Hematopoietic multipotent progenitor cell (in vitro differentiated cells): ENCODE results near the gene TLR7. TPM values are rescaled to one million over a fixed set of nuclear protein-coding genes. Genes with fewer than 3 reads are reported as not detected.

ENCODE experiments used
- DNase-seq, 3 donors: peaks; one replicate each; pipeline ENCODE4 v3.0.0-alpha.2; 2011 to 2015; ENCODE audit warnings: low read depth in 2 of 3, low spot score in 2 of 3
- total RNA-seq: library from RNA; depleted of rRNA; stranded (reverse); fragments of >200 nt; gene quantifications from one replicate; pipeline ENCODE4 v1.2.3, GENCODE V29; 2012

TLR7 gene
- total RNA-seq: under 0.01 TPM

DNA sequence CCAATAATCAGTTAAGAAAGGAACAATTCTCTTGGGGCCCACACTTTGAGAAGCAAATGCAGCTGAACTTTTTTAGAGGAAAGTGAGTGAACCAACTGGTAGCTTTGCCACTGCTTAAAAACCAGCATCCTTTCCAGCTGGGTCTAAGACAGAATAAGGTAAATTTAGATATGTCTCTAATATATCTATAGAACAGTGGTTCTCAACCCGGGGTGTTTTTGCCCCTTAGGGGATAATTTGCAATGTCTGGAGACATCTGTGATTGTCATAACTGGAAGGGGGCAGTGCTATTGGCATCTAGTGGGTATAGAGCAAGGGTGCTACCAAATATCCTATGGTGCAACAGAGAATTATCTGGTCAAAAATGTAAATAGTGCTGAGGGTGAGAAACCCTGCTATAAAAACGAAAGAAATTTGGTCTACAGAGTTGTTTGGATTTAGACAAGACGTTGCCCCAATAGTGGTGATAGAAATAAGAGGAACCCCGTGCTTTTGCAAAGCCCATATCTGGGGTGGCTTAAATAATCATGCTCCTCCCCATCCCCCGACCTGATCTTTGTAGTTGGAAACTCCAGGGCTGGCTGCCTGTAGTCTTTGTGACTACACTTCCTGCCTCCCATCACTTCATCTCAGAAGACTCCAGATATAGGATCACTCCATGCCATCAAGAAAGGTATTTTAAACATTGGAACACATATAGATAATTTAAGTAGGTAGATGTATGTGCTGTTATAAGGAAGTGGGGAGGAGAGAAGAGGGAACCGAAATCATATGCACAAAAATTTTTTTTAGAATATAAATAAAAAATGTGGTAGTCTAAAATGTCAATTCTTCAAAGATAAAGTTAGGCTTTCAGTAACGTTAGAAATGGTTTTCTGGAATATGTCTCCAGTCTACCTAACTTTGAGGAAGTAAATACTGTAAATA is at the start of gene TLR7:
TLR7 (plus strand) TSS at position 622 of the 927 bp plus-strand sequence. CDS start 507 bp downstream, outside the sequence.
- no peak for DNase-seq

DNA sequence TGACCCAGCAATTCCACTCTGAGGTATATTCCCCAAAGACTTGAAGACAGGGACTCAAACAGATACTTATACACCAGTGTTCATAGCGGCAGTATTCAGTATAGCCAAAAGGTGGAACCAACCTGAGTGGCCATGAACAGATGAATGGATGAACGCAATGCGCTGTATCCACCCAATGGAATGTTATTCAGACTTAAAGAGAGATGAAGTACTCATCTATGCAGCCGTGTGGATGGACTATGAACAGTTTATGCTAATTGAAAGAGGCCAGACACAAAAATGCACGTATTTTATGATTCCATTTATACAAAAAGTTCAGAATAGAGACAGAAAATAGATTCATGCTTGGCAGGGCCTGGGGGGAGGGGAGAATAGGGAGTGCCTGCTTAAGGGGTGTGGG is 49.3 kb upstream of the TLR7 start:
- DNase-seq: no peak

DNA sequence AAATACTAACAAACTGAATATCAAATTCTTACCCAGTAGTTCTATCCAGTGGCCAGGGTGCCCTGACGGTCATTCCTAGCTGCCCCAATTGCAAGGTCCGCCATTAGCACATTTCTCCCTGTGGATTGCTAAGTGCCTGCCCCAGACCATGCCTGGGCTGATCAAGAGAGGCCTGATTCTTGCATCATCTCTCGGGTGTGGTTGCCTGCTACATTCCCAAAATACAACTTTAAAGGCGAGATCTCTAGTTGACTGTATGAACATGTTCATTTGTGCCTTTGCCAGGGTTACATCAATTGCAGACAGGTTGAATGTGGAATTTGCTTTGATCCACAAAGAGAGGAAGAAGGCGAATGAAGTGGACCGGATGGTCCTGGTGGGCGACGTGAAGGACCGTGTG is 47.6 kb upstream of the TLR7 start:
- no peak for DNase-seq

DNA sequence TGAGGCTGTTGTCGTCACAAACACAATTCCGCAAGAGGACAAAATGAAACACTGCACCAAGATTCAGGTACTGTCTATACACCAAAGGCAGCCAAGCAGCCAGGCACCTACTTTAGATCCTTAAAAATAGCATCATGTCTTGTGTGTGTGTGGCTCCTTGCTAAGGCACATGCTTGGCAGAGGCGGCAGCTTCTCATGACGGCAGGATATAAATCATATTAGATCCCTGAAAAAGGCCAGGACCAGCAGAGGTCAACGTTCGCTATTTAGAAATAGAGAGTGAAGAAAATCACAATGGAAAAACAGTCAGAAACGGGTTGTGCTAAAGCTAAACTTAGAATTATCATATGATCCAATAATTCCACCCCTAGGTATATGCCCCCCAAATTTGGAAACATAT is 46.1 kb upstream of the TLR7 start:
- no peak for DNase-seq

DNA sequence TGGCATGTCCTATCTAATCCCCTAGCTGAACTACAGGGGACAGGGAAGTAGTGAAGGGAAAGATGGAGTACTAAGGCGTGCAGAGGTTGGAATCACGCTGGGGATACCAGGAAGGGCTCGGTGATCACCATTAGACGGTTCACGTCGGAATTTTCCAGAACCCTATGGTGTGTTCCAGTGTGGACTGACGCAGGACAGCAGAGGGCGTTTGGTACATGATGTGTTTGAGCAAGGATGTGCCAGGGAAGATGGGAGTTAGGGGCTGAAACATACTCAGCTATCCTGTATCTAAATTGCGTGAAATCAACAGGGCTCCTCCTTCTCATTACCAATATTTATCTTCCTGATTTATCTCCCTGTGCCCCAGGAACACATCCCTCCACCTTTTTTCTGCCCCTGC is 41.9 kb upstream of the TLR7 start:
- DNase-seq: peak in 1 of 3 donors; percentile 2

DNA sequence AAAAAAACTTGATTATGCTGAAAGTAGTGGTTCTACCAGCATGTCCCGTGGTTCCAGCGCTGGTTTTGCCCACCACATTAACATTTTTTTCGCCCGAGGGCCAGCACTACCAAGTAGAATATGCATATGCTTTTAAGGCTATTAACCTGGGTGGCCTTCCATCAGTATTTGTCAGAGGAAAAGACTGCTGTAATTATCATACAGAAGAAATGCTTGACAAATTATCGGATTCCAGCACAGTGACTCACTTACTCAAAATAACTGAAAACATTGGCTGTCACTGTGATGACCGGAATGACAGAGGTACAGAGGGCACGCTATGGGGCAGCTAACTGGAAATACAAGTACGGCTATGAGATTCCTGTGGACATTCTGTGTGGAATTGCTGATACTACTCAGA is 41.1 kb upstream of the TLR7 start:
- no peak for DNase-seq

DNA sequence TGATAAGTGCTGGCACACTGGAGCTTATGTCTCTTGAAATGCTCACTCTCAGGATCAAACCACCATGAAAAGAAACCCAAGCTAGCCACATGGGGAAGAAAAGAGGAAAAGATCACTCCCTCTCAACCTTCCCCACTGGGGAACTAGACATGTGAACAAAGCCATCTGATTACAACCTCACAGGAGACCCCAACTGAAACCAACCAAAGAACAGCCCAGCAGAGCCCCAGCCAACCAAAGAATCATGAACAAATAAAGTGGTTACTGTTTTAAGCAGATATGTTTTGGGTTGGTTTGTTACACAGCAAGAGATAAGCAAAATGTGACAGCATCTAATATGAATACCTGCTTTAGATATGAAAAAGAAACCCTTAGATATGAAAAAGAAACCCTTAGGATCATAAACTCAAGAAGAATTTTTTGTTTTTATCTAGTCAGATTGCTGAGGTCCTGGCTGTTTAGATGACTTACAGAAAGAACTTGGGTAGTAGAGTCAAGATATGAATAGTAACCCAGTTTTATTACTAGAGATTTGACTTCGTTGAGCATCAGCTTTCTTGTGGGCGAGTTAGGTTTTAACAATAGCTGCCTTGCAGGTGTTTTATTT is 23.7 kb upstream of the TLR7 start:
- DNase-seq: no peak

DNA sequence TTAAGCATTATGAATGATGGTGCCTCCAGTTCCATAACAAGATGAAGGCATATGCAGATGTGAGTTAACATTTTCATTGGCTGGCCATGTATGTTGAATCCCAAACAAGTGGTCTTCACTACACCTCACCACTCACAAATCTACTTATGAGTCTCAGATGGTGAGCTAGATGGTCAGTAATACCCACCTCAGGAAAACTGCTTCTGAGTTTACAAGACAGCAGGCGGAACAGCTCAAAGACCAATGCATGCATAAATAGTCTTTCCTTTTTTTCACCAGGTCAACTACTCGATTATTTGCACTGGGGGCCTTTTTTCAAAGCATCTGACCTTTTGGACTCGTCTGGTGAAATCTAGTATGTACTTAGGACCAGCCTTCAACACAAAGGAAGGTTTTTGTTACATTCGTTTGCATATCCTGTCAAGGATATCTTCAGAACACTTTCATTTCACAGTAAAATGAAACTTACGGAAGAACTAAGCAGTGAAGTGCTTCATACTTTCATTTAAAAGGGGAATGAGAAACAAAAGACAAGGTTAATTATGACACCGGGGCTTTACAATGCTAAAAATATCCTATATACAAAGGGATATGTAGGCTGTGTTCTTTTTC is 23.1 kb upstream of the TLR7 start:
- DNase-seq: no peak

DNA sequence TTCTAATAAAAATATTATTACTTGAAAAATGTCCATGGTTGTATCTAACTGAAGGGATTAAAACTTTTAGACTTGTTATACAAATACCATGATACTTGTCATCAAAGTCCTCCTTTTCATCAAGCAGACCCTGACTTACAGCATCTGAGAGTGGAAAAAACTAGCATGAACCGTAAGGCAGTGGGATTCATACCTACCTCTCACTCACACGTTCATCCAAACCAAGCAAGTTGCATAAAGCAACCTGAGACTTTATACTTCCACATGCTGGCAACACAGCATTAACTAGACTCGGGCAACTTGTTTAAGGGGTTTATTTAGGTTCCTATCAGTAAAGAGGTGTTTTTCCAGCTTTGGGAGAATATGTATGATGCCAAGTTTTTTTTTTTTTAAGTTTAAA is 22.6 kb upstream of the TLR7 start:
- DNase-seq: no peak

DNA sequence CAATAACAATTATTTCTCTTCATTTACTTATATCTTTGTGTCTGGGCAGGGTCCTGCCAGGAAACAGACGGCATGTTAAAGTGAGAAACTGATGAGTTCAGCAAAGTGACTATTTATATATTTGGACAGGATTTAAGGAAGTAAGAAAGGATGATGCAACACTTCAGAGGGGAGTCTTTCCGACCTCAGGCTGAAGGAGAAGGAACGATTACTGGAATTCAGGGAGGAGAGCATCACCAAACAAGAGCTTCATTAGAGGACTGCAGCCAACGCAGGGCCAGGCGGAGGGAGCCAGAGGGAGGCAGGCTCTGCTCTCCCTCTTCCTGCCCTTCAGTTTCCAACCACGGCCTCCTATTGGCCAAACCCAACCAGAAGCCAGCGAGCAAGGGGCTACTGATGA is 1.5 kb upstream of the TLR7 start:
- no peak for DNase-seq

DNA sequence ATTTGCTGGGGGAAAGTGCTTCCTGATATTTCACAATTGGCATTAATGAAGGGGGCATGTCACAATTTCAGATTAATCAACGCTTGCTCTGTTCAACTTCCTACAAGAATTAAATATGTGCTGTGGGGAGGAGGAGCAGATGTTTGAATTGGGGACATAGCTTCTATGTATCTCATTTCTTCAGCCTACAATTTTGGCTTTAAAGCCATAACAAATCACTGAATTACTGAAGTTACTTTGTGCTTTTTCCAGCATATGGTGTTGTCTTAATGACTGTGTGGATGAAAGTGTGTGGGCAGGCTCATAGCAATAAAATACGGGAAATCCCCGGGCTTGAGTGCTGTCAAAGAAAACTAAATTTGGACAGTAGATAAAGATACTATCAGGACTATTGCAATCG is 813 bp downstream of the TLR7 start:
- DNase-seq: no peak

DNA sequence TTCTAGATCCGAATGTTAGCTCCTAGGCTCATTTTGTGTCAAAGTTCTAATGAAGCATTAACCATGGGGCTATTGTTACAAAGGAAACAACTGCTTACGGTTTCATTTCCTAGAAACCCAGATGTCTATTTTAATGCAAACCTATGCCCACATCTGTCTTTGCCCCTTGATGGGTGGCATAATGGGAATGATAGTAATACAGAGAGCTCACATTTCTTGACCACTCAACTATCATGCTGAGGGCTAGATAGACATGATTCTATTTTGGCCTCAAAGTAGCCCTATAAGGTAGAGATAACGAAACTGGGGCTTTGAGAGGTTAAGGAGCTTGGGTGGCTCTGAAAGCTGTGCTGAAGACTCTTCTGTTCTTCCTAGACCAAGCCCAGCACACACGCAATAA is 1.9 kb downstream of the TLR7 start:
- no peak for DNase-seq

DNA sequence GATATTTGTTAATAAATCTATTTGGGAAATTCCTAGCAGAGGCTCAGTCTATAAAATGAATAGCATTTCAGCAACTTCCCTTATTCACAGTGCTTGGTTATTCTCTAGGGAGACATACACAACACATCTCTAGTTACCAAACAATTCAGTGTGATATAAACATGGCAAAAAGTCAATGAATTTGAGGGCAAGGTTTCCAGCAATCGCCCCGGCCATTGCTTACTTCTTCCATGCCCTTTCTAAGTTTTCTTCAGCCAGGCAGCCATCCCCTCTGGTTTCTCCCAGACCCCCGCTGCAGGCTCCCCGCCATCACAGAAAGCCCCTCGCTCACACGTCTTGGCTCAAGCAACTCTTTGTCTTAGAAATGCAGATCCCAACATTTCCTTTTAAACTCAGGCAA is 4.4 kb downstream of the TLR7 start:
- no peak for DNase-seq

DNA sequence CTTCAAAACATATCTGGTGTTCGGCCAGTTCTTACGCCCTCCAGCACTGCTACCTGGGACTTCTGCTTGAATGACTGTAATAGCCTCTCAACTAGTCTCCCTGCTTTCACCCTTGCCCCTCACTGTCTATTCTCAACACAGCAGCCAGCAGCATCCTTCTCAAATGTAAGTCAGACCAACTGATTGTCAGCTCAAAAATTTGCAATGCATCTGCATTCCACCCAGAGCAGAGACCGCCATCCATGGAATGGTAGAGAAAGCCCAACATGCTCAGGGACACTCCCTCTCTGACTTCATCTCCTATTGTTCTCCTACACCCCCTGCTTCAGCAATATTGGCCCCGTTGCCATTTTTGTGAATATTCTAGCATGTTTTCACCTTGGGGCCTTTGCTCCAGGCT is 5.9 kb downstream of the TLR7 start:
- no peak for DNase-seq

DNA sequence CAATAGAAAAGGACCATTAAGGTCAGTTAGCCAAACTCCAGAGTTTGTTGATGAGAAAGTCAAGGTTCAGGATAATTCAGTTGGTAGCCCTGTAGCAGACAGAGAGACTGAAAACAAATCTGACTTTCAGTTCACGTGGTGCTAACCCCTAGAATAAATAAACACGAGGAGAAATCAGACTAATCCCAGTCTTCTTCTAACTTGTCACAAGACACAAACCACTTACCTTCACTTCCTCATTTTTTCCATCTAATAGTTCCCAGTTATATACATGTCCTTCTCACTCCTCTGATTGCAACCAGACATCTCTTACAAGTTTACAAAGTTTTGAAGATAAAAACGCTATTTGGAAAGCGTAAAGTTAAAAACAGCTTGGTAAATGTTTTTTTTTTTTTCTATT is 7.7 kb downstream of the TLR7 start:
- no peak for DNase-seq

DNA sequence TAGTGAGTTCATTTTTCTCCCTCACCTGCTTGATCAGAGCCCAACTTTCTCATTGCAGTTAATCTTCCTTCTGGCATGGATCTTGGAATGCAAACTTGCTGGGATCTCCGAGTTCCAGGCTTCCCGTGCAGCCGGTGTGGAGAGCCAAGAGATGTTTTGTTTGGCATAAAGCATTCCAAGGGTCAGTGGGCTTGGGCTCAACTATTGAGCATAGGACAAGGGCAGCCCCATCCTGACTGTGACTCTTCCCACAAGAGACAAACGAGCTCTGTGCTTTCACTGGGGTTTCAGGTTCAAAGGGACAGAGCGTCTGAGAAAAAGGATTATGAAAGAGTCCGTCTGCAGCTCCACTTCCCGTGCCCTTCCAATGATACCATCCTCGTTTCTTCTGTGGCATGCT is 10.5 kb downstream of the TLR7 start:
- no peak for DNase-seq

DNA sequence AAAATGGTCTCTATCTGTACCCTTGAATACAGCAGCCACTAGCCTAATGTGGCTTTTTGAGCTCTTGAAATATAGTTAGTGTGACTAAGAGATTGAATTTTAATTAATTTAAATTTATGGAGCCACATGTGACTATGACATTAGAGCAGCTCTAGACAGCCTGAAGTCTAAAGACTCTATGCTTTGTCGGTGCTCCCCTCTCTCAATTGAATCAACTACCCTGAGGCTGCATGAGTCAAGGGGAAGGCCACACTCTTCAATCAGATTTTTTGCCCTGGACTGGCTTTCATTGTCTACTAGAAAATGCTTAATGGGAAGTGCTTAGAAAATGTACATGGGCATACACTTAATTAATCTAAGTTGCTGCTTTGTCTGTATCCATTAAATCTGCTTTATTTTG is 11.7 kb downstream of the TLR7 start:
- DNase-seq: no peak

DNA sequence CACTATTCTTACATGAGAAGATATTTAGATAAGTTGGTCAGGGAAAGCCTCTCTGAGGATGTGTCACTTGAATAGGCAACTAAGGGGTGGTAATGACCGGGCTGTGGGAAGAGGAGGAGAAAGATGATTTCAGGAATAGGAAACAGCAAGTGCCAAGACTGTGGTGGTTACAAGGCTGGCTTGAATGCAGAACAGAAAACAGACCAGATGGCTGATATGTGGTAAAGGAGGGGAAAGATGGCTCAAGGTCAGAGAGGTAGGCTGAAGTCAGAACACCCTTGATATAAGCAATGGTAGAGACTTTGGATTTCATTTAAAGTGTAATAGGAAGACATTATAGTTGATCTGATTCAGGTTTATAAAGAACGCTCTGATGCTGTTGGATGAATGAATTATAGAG is 15.0 kb downstream of the TLR7 start:
- no peak for DNase-seq

DNA sequence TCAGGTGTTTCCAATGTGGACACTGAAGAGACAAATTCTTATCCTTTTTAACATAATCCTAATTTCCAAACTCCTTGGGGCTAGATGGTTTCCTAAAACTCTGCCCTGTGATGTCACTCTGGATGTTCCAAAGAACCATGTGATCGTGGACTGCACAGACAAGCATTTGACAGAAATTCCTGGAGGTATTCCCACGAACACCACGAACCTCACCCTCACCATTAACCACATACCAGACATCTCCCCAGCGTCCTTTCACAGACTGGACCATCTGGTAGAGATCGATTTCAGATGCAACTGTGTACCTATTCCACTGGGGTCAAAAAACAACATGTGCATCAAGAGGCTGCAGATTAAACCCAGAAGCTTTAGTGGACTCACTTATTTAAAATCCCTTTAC is 18.6 kb downstream of the TLR7 start:
- DNase-seq: no peak

DNA sequence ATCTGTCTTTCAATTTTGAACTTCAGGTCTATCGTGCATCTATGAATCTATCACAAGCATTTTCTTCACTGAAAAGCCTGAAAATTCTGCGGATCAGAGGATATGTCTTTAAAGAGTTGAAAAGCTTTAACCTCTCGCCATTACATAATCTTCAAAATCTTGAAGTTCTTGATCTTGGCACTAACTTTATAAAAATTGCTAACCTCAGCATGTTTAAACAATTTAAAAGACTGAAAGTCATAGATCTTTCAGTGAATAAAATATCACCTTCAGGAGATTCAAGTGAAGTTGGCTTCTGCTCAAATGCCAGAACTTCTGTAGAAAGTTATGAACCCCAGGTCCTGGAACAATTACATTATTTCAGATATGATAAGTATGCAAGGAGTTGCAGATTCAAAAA is 19.7 kb downstream of the TLR7 start:
- DNase-seq: no peak

DNA sequence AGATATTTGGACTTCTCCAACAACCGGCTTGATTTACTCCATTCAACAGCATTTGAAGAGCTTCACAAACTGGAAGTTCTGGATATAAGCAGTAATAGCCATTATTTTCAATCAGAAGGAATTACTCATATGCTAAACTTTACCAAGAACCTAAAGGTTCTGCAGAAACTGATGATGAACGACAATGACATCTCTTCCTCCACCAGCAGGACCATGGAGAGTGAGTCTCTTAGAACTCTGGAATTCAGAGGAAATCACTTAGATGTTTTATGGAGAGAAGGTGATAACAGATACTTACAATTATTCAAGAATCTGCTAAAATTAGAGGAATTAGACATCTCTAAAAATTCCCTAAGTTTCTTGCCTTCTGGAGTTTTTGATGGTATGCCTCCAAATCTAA is 20.3 kb downstream of the TLR7 start:
- no peak for DNase-seq

DNA sequence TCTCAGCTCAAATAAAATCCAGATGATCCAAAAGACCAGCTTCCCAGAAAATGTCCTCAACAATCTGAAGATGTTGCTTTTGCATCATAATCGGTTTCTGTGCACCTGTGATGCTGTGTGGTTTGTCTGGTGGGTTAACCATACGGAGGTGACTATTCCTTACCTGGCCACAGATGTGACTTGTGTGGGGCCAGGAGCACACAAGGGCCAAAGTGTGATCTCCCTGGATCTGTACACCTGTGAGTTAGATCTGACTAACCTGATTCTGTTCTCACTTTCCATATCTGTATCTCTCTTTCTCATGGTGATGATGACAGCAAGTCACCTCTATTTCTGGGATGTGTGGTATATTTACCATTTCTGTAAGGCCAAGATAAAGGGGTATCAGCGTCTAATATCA is 20.9 kb downstream of the TLR7 start:
- DNase-seq: no peak
